ENCODE measurements around the gene USP25. TPM values are rescaled to one million over a fixed set of nuclear protein-coding genes. Genes with fewer than 3 reads are reported as not detected.

The USP25 gene
- total RNA-seq, 1 donor, result 56.1 TPM

DNA sequence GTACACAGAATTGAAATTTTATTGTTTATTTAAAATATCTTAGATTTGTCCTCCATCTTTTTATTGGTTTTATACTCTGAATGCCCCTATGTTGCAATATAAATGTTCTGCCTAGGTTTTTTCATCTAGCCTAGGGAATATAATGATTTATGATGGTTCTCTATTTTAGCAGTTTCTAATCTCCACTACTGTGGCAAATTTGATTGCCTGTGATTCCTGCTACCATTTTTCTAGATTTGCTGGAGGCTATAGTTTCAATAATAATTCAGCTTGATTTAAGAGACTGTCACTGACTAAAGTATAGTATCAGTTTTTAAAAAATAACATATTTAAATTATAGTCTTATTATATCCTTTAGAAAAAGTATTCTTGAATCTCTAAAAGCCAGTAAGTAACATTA lies 90.5 kb downstream of the USP25 start:
- DNase-seq (ENCODE audit: insufficient read length, low spot score, missing footprints), result no peak
- Histone ChIP-seq H3K4me1 (ENCODE audit: insufficient read depth, low read length) (peaks cover 11% of the 10 kb centered on the region), H3K27me3 (ENCODE audit: insufficient read depth, low read length) (no peaks in the 10 kb centered on the region), H3K79me2 (ENCODE audit: insufficient read depth, low read length) (no peaks in the 10 kb centered on the region), H4K20me1 (ENCODE audit: insufficient read depth, low read length) (no peaks in the 10 kb centered on the region), H3K4me2 (ENCODE audit: insufficient read depth, low read length) (no peak overlapping the region), H3K27ac (ENCODE audit: low read depth, low read length) (no peak overlapping the region), H3K9me3 (ENCODE audit: low read depth, low read length) (no peaks in the 10 kb centered on the region), H3K36me3 (ENCODE audit: insufficient read depth, low read length) (no peaks in the 10 kb centered on the region), H3K4me3 (ENCODE audit: insufficient read depth, low read length) (no peak overlapping the region), H2AFZ (ENCODE audit: low read length) (no peak overlapping the region)
- no peak for TF ChIP-seq CTCF (IDR thresholded peaks at IDR 0.05; ENCODE audit: extremely low read depth, low read depth, low read length)

GRCh38 chr21:15820852-15821379 lies 91.1 kb downstream of the USP25 start:
- H3K4me1 ChIP-seq (ENCODE audit: insufficient read depth, low read length), result peaks cover 11% of the 10 kb centered on the region
- H3K27ac ChIP-seq (ENCODE audit: low read depth, low read length), result no peak overlapping the region
- no peaks in the 10 kb centered on the region for H3K36me3 ChIP-seq (ENCODE audit: insufficient read depth, low read length)
- no peak for TF ChIP-seq CTCF (IDR thresholded peaks at IDR 0.05; ENCODE audit: extremely low read depth, low read depth, low read length)
- H3K79me2 ChIP-seq (ENCODE audit: insufficient read depth, low read length), result no peaks in the 10 kb centered on the region
- H4K20me1 ChIP-seq (ENCODE audit: insufficient read depth, low read length), result no peaks in the 10 kb centered on the region
- no peak overlapping the region for H3K4me3 ChIP-seq (ENCODE audit: insufficient read depth, low read length)
- no peaks in the 10 kb centered on the region for H3K27me3 ChIP-seq (ENCODE audit: insufficient read depth, low read length)
- no peak overlapping the region for H3K4me2 ChIP-seq (ENCODE audit: insufficient read depth, low read length)
- DNase-seq (ENCODE audit: insufficient read length, low spot score, missing footprints), result no peak
- H3K9me3 ChIP-seq (ENCODE audit: low read depth, low read length), result no peaks in the 10 kb centered on the region
- no peak overlapping the region for H2AFZ ChIP-seq (ENCODE audit: low read length)

DNA sequence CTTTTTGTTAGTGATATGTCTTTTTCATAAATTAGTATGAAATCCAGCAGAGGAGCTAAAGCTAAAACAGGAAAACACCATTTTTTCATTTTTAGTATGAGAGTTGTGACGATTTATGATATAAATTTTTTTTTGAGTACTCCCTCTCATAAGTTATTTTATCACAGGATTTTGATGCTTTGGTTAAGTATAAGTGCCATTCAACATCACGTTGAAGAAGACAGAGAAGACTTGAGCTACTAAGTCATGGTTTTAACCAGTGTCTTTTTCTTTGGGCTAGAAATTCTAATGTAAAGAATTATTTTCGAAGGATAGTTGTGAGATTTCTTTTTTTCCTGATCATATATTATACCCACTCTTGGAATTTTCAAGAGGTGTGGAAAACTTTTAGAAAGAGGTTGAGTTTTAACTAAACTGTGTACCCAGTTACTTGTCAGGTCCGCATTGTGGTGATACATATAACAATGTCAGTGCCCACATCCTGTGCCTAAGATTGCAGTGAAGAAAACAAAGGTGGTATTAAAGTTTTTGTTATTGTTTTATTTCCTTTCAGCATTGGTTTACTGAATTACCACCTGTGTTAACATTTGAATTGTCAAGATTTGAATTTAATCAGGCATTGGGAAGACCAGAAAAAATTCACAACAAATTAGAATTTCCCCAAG lies 93.8 kb downstream of the USP25 start:
- H3K27ac ChIP-seq (ENCODE audit: low read depth, low read length), result no peak overlapping the region
- H3K4me3 ChIP-seq (ENCODE audit: insufficient read depth, low read length), result no peak overlapping the region
- H3K4me1 ChIP-seq (ENCODE audit: insufficient read depth, low read length), result peaks cover 11% of the 10 kb centered on the region
- H3K27me3 ChIP-seq (ENCODE audit: insufficient read depth, low read length), result no peaks in the 10 kb centered on the region
- no peaks in the 10 kb centered on the region for H3K9me3 ChIP-seq (ENCODE audit: low read depth, low read length)
- H2AFZ ChIP-seq (ENCODE audit: low read length), result no peak overlapping the region
- no peak overlapping the region for H3K4me2 ChIP-seq (ENCODE audit: insufficient read depth, low read length)
- H3K36me3 ChIP-seq (ENCODE audit: insufficient read depth, low read length), result no peaks in the 10 kb centered on the region
- TF ChIP-seq CTCF (IDR thresholded peaks at IDR 0.05; ENCODE audit: extremely low read depth, low read depth, low read length), result no peak
- no peak for DNase-seq (ENCODE audit: insufficient read length, low spot score, missing footprints)
- no peaks in the 10 kb centered on the region for H3K79me2 ChIP-seq (ENCODE audit: insufficient read depth, low read length)
- H4K20me1 ChIP-seq (ENCODE audit: insufficient read depth, low read length), result no peaks in the 10 kb centered on the region

GRCh38 chr21:15825700-15826099 lies 95.9 kb downstream of the USP25 start:
- Histone ChIP-seq H3K36me3 (ENCODE audit: insufficient read depth, low read length) (no peaks in the 10 kb centered on the region), H3K9me3 (ENCODE audit: low read depth, low read length) (no peaks in the 10 kb centered on the region), H3K27me3 (ENCODE audit: insufficient read depth, low read length) (no peaks in the 10 kb centered on the region), H3K4me1 (ENCODE audit: insufficient read depth, low read length) (peaks cover 6% of the 10 kb centered on the region), H4K20me1 (ENCODE audit: insufficient read depth, low read length) (no peaks in the 10 kb centered on the region), H3K27ac (ENCODE audit: low read depth, low read length) (no peak overlapping the region), H3K4me2 (ENCODE audit: insufficient read depth, low read length) (no peak overlapping the region), H3K4me3 (ENCODE audit: insufficient read depth, low read length) (no peak overlapping the region), H3K79me2 (ENCODE audit: insufficient read depth, low read length) (peaks cover 2% of the 10 kb centered on the region), H2AFZ (ENCODE audit: low read length) (no peak overlapping the region)
- DNase-seq (ENCODE audit: insufficient read length, low spot score, missing footprints), result no peak
- no peak for TF ChIP-seq CTCF (IDR thresholded peaks at IDR 0.05; ENCODE audit: extremely low read depth, low read depth, low read length)
